Trophoblast cell (in vitro differentiated cells and primary cell): ENCODE data around the gene SLC36A2.
"Not testable (repeated sequence)": the region's sequence is repeated elsewhere in the genome, so short reads cannot be mapped to it uniquely, and the experiment has no call there.

ENCODE experiments used
- DNase-seq, 2 donors: peaks; one replicate each; pipeline ENCODE4 v3.0.0-alpha.2; 2016
- H2AFZ ChIP-seq: 2 replicates; pipeline ENCODE4 v1.6.1; 2013; ENCODE audit warnings: low read length, moderate library complexity, mild to moderate bottlenecking; ENCODE audit not compliant: insufficient read depth, poor library complexity
- H2AK5ac ChIP-seq: 2 replicates; pipeline ENCODE4 v1.6.1; 2013; ENCODE audit warnings: mild to moderate bottlenecking, low read length
- H2BK120ac ChIP-seq: 2 replicates; pipeline ENCODE4 v1.6.1; 2013; ENCODE audit warnings: low read length, mild to moderate bottlenecking, moderate library complexity; ENCODE audit not compliant: insufficient read depth, poor library complexity
- H2BK12ac ChIP-seq: 2 replicates; pipeline ENCODE4 v1.6.1; 2013; ENCODE audit warnings: mild to moderate bottlenecking, low read length, moderate library complexity
- H2BK5ac ChIP-seq: 2 replicates; pipeline ENCODE4 v1.6.1; 2013; ENCODE audit warnings: low read length, low read depth, moderate library complexity, mild to moderate bottlenecking; ENCODE audit not compliant: poor library complexity
- H3K14ac ChIP-seq: 2 replicates; pipeline ENCODE4 v1.6.1; 2013; ENCODE audit warnings: mild to moderate bottlenecking, low read length
- H3K18ac ChIP-seq: 2 replicates; pipeline ENCODE4 v1.6.1; 2013; ENCODE audit warnings: mild to moderate bottlenecking, low read length
- H3K23ac ChIP-seq: 2 replicates; pipeline ENCODE4 v1.6.1; 2013; ENCODE audit warnings: low read length
- H3K27ac ChIP-seq: 2 replicates; pipeline ENCODE4 v1.5.1; 2013; ENCODE audit warnings: low read depth, mild to moderate bottlenecking, inconsistent platforms, low read length, moderate library complexity
- H3K27me3 ChIP-seq: 2 replicates; pipeline ENCODE4 v1.6.1; 2013; ENCODE audit warnings: inconsistent platforms, mild to moderate bottlenecking, low read length, moderate library complexity; ENCODE audit not compliant: insufficient read depth
- H3K36me3 ChIP-seq, 2 experiments: 1 replicate in 1 of 2; 2 replicates in 1 of 2; pipeline ENCODE4 v1.6.1; 2013; ENCODE audit warnings: low read length in 2 of 2, mild to moderate bottlenecking in 2 of 2, moderate library complexity in 1 of 2; ENCODE audit not compliant: insufficient read depth in 2 of 2, control insufficient read depth in 1 of 2
- H3K4ac ChIP-seq: 2 replicates; pipeline ENCODE4 v1.6.1; 2013; ENCODE audit warnings: low read depth, mild to moderate bottlenecking, low read length, moderate library complexity
- H3K4me1 ChIP-seq, 2 experiments: 1 replicate in 1 of 2; 2 replicates in 1 of 2; pipeline ENCODE4 v1.6.1; 2013; ENCODE audit warnings: low read length in 2 of 2, mild to moderate bottlenecking in 2 of 2, moderate library complexity in 1 of 2; ENCODE audit not compliant: insufficient read depth in 2 of 2, control insufficient read depth in 1 of 2
- H3K4me2 ChIP-seq: 2 replicates; pipeline ENCODE4 v1.6.1; 2013; ENCODE audit warnings: inconsistent platforms, mild to moderate bottlenecking, low read length, moderate library complexity
- H3K4me3 ChIP-seq: 2 replicates; pipeline ENCODE4 v1.5.1; 2013; ENCODE audit warnings: mild to moderate bottlenecking, low read depth, low read length, inconsistent platforms
- H3K79me1 ChIP-seq: one replicate; pipeline ENCODE4 v1.6.1; 2013; ENCODE audit warnings: low read length
- H3K79me2 ChIP-seq: 2 replicates; pipeline ENCODE4 v1.6.1; 2013; ENCODE audit warnings: low read length, mild to moderate bottlenecking; ENCODE audit not compliant: control insufficient read depth, insufficient read depth, poor library complexity
- H3K9ac ChIP-seq: 2 replicates; pipeline ENCODE4 v1.6.1; 2013; ENCODE audit warnings: mild to moderate bottlenecking, low read length
- H3K9me3 ChIP-seq: 2 replicates; pipeline ENCODE4 v1.6.1; 2013; ENCODE audit warnings: low read depth, mild to moderate bottlenecking, control low read depth, inconsistent platforms, low read length; ENCODE audit not compliant: insufficient read depth
- H4K12ac ChIP-seq: 2 replicates; pipeline ENCODE4 v1.6.1; 2013; ENCODE audit warnings: low read depth, mild to moderate bottlenecking, low read length, moderate library complexity
- H4K8ac ChIP-seq: 2 replicates; pipeline ENCODE4 v1.6.1; 2013; ENCODE audit warnings: low read depth, mild to moderate bottlenecking, low read length, moderate library complexity
- H4K91ac ChIP-seq: one replicate; pipeline ENCODE4 v1.6.1; 2013; ENCODE audit warnings: low read depth, mild to moderate bottlenecking, low read length, moderate library complexity
- WGBS: extraction: QIAGEN DNeasy Blood & Tissue Kit; methylation state at CpG from one replicate; pipeline ENCODE4 v1.1.7; 2013; ENCODE audit warnings: missing lambda C conversion rate; ENCODE audit not compliant: insufficient read length, insufficient coverage; ENCODE audit errors: extremely low coverage; 5-methylcytosine and 5-hydroxymethylcytosine counted together

Gene SLC36A2

DNA sequence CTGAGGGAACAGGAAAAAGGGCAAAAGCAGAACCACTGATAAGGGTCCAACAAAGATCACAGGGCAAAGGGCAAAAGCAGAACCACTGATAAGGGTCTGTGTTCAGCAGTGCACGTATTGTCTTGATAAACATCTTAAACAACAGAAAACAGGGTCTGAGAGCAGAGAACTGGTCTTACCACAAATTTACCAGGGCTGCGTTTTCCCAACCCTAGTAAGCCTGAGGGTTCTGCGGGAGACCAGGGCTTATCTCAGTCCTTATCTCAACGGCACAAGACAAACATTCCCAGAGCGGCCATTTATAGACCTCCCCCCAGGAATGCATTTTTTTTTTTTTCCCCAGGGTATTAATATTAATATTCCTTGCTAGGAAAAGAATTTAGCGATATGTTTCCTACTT lies 19.7 kb upstream of the SLC36A2 start:
- not testable (repeated sequence) for H3K9me3 ChIP-seq, H3K4me1 ChIP-seq, H3K4me2 ChIP-seq, H3K14ac ChIP-seq, H3K36me3 ChIP-seq, H4K8ac ChIP-seq, H3K79me1 ChIP-seq, H2BK120ac ChIP-seq, H2BK12ac ChIP-seq, H2BK5ac ChIP-seq, H3K23ac ChIP-seq, H4K91ac ChIP-seq, H3K9ac ChIP-seq, H2AK5ac ChIP-seq, H3K79me2 ChIP-seq, H3K4me3 ChIP-seq, H3K27me3 ChIP-seq, H2AFZ ChIP-seq, H3K27ac ChIP-seq, H3K4ac ChIP-seq, H4K12ac ChIP-seq, H3K18ac ChIP-seq
- no CpG with 5 or more reads among the region's 6 CpGs for WGBS
- DNase-seq = peak; percentile 20 to 61

DNA sequence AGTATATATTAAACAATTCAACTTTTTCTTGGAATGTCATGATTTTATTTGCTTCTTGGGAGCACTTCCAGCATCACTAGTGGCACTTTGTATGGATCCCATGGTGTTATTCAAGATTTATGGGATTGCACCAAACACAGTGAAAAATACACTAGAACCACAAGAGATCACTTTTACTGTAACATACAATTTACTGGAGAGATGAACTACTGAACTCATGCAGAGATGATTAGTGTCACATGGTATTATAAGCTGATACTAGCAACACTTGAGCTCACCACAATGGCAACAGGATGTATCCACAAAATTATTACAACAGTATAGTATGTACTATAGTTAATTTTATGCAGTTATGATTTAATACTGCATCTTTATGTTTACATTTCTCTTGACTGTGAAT lies 16.3 kb upstream of the SLC36A2 start:
- no peak for DNase-seq
- Histone ChIP-seq H3K27ac (no peak overlapping the region), H2AK5ac (no peak overlapping the region)

DNA sequence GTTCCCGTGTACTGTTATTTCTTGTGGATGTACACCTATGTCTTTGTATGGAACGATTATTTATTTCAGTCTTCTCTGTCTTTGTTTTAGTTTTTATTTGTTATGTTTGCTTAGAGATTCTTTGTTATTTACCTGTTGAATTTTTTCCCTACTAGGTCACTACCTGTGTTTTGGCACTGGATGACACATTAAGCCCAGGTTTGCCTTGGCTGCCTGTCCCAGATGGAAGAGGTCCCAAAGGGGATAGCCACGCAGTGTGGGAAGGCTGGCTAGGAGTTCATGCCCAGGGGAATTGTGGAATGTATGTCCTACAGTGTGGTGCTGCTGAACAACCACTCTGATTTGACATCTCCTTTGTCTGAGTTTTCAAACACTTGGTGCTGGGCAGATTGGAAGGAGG lies 15.6 kb upstream of the SLC36A2 start:
- Histone ChIP-seq H3K4me3 (no peak overlapping the region), H4K8ac (no peak overlapping the region), H4K91ac (no peak overlapping the region), H3K79me2 (no peaks in the 10 kb centered on the region), H3K23ac (no peak overlapping the region), H3K27ac (no peak overlapping the region), H2BK120ac (no peak overlapping the region), H3K14ac (no peak overlapping the region), H3K36me3 (no peaks in the 10 kb centered on the region), H3K4ac (no peak overlapping the region), H3K9me3 (peaks cover 8% of the 10 kb centered on the region), H3K27me3 (no peaks in the 10 kb centered on the region), H2AFZ (no peak overlapping the region), H3K18ac (no peak overlapping the region), H3K9ac (no peak overlapping the region), H3K4me1 (no peaks in the 10 kb centered on the region), H3K4me2 (no peak overlapping the region), H2BK12ac (no peak overlapping the region), H2BK5ac (no peak overlapping the region), H4K12ac (no peak overlapping the region), H2AK5ac (no peak overlapping the region), H3K79me1 (no peaks in the 10 kb centered on the region)
- WGBS = no CpG with 5 or more reads among the region's 3 CpGs
- no peak for DNase-seq

More for the DNA sequence above, 16.3 kb upstream of the SLC36A2 start:
- H2BK5ac ChIP-seq = no peak overlapping the region
- H4K12ac ChIP-seq = no peak overlapping the region
- no peak overlapping the region for H3K14ac ChIP-seq
- H3K79me1 ChIP-seq = no peaks in the 10 kb centered on the region
- peaks cover 8% of the 10 kb centered on the region for H3K9me3 ChIP-seq
- H3K27me3 ChIP-seq = no peaks in the 10 kb centered on the region
- no peaks in the 10 kb centered on the region for H3K4me1 ChIP-seq
- no peak overlapping the region for H3K18ac ChIP-seq
- no peak overlapping the region for H3K4me2 ChIP-seq
- no peak overlapping the region for H4K91ac ChIP-seq
- H3K36me3 ChIP-seq = no peaks in the 10 kb centered on the region
- H2BK120ac ChIP-seq = no peak overlapping the region
- no peak overlapping the region for H4K8ac ChIP-seq
- H2AFZ ChIP-seq = no peak overlapping the region
- H3K4ac ChIP-seq = no peak overlapping the region
- no peak overlapping the region for H3K4me3 ChIP-seq
- no peaks in the 10 kb centered on the region for H3K79me2 ChIP-seq
- H3K9ac ChIP-seq = no peak overlapping the region
- no peak overlapping the region for H2BK12ac ChIP-seq
- H3K23ac ChIP-seq = no peak overlapping the region

DNA sequence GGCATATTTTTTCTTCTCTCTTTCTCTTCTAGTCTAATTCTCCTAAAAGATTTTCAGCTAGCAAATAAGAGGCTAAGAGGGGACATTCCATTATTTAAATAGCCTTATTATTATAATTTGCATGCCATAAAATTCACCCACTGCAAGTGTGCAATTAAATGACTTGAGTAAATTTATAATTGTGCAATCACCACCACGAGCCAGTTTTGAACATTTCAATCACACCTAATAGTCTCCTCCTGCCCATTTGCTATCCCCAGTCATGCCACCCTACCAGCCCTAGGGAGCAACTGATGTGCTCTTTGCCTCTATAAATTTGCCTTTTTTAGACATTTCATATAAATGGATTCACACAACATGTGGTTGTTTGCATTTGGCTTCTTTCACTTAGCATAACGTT lies 12.0 kb upstream of the SLC36A2 start:
- Histone ChIP-seq H3K79me1 (no peaks in the 10 kb centered on the region), H3K23ac (no peak overlapping the region), H3K9ac (no peak overlapping the region), H4K12ac (no peak overlapping the region), H2BK5ac (no peak overlapping the region), H3K36me3 (peaks cover 0 to 1% of the 10 kb centered on the region in 2 experiments), H4K8ac (no peak overlapping the region), H3K4me2 (no peak overlapping the region), H3K79me2 (no peaks in the 10 kb centered on the region), H3K18ac (no peak overlapping the region), H2AK5ac (no peak overlapping the region), H3K4me3 (no peak overlapping the region), H3K27ac (no peak overlapping the region), H3K4me1 (no peaks in the 10 kb centered on the region), H3K9me3 (peaks cover 3% of the 10 kb centered on the region), H2AFZ (no peak overlapping the region), H4K91ac (no peak overlapping the region), H3K27me3 (no peaks in the 10 kb centered on the region), H3K14ac (no peak overlapping the region), H2BK12ac (no peak overlapping the region), H2BK120ac (no peak overlapping the region), H3K4ac (no peak overlapping the region)
- no peak for DNase-seq
- WGBS = no CpG with 5 or more reads among the region's 2 CpGs
